Osteoblast (primary cell): Measurements from ENCODE around the gene CDH22. TPM values are rescaled to one million over a fixed set of nuclear protein-coding genes. Genes with fewer than 3 reads are reported as not detected.

Experiments
- DNase-seq: peaks from one replicate; pipeline ENCODE4 v3.0.0; 2011; ENCODE audit warnings: low spot score, mixed read lengths; ENCODE audit not compliant: insufficient read length; ENCODE audit errors: missing footprints
- H2AFZ ChIP-seq: 2 replicates; pipeline ENCODE4 v1.6.0; 2011; ENCODE audit warnings: mild to moderate bottlenecking, low read length
- H3K27ac ChIP-seq: 2 replicates; pipeline ENCODE4 v1.5.1; 2011; ENCODE audit warnings: mild to moderate bottlenecking, low read depth, low read length, moderate library complexity
- H3K27me3 ChIP-seq: 2 replicates; pipeline ENCODE4 v1.6.0; 2012; ENCODE audit warnings: mild to moderate bottlenecking, control low read depth, inconsistent platforms, low read length, moderate library complexity; ENCODE audit not compliant: insufficient read depth
- H3K36me3 ChIP-seq: 2 replicates; pipeline ENCODE4 v1.5.1; 2011; ENCODE audit warnings: mild to moderate bottlenecking, low read length, control low read depth, moderate library complexity; ENCODE audit not compliant: insufficient read depth
- H3K4me1 ChIP-seq: 2 replicates; pipeline ENCODE4 v1.5.1; 2011; ENCODE audit warnings: mild to moderate bottlenecking, low read length, control low read depth, moderate library complexity; ENCODE audit not compliant: insufficient read depth
- H3K4me2 ChIP-seq: 2 replicates; pipeline ENCODE4 v1.6.0; 2011; ENCODE audit warnings: mild to moderate bottlenecking, low read length; ENCODE audit not compliant: insufficient read depth
- H3K4me3 ChIP-seq: fragments of 200-600 bp; sonication (generic); 3 replicates; pipeline ENCODE4 v1.5.1; 2012; ENCODE audit warnings: mild to moderate bottlenecking, low read length, inconsistent platforms; ENCODE audit not compliant: insufficient read depth
- H3K79me2 ChIP-seq: 2 replicates; pipeline ENCODE4 v1.6.0; 2012; ENCODE audit warnings: mild to moderate bottlenecking, low read length, control low read depth, inconsistent platforms; ENCODE audit not compliant: insufficient read depth
- H3K9me3 ChIP-seq: 2 replicates; pipeline ENCODE4 v1.5.1; 2011; ENCODE audit warnings: low read depth, low read length, control low read depth
- H4K20me1 ChIP-seq: 2 replicates; pipeline ENCODE4 v1.6.0; 2012; ENCODE audit warnings: mild to moderate bottlenecking, low read length, control low read depth; ENCODE audit not compliant: insufficient read depth
- CTCF ChIP-seq: IDR thresholded peaks from 2 replicates; pipeline ENCODE4 v1.5.1; 2011; ENCODE audit warnings: mild to moderate bottlenecking, low read depth, low read length, moderate library complexity; ENCODE audit errors: extremely low read depth
- total RNA-seq: library from RNA; depleted of rRNA; stranded (reverse); fragments of >200 nt; gene quantifications from 2 replicates; pipeline ENCODE4 v1.2.3, GENCODE V29; 2012

CDH22 gene
- total RNA-seq, 1 donor, result not detected

- Histone ChIP-seq H3K27me3 (peaks cover 10% of the 10 kb centered on the region), H4K20me1 (no peaks in the 10 kb centered on the region), H3K4me3 (no peak overlapping the region), H3K79me2 (no peaks in the 10 kb centered on the region), H2AFZ (no peak overlapping the region), H3K27ac (no peak overlapping the region), H3K4me2 (no peak overlapping the region), H3K9me3 (no peaks in the 10 kb centered on the region), H3K4me1 (no peaks in the 10 kb centered on the region), H3K36me3 (no peaks in the 10 kb centered on the region)
- DNase-seq, result peak; percentile 51
- peak; percentile 24 for TF ChIP-seq CTCF
Measured at GRCh38 chr20:46151936-46152335, 156.4 kb downstream of the CDH22 start.

GRCh38 chr20:46150943-46151342 is 157.4 kb downstream of the CDH22 start:
- Histone ChIP-seq H3K9me3 (no peaks in the 10 kb centered on the region), H3K27ac (no peak overlapping the region), H3K4me3 (no peak overlapping the region), H2AFZ (no peak overlapping the region), H3K79me2 (no peaks in the 10 kb centered on the region), H3K36me3 (no peaks in the 10 kb centered on the region), H3K27me3 (peaks cover 16% of the 10 kb centered on the region), H3K4me2 (no peak overlapping the region), H3K4me1 (no peaks in the 10 kb centered on the region), H4K20me1 (no peaks in the 10 kb centered on the region)
- peak; percentile 10 for DNase-seq
- no peak for TF ChIP-seq CTCF

- Histone ChIP-seq H3K4me2 (no peak overlapping the region), H3K36me3 (no peaks in the 10 kb centered on the region), H3K4me1 (no peaks in the 10 kb centered on the region), H2AFZ (no peak overlapping the region), H3K27me3 (peaks cover 11% of the 10 kb centered on the region), H4K20me1 (no peaks in the 10 kb centered on the region), H3K79me2 (no peaks in the 10 kb centered on the region), H3K9me3 (no peaks in the 10 kb centered on the region), H3K4me3 (no peak overlapping the region), H3K27ac (no peak overlapping the region)
- no peak for DNase-seq
- TF ChIP-seq CTCF, result no peak
Measured at GRCh38 chr20:46148313-46149208, 159.7 kb downstream of the CDH22 start.

GRCh38 chr20:46145713-46146112 is 162.6 kb downstream of the CDH22 start:
- H3K9me3 ChIP-seq, result no peaks in the 10 kb centered on the region
- no peaks in the 10 kb centered on the region for H4K20me1 ChIP-seq
- H3K4me3 ChIP-seq, result no peak overlapping the region
- H3K4me2 ChIP-seq, result no peak overlapping the region
- H3K36me3 ChIP-seq, result no peaks in the 10 kb centered on the region
- peaks cover 23% of the 10 kb centered on the region for H3K27me3 ChIP-seq
- no peak overlapping the region for H2AFZ ChIP-seq
- no peaks in the 10 kb centered on the region for H3K4me1 ChIP-seq
- no peaks in the 10 kb centered on the region for H3K79me2 ChIP-seq
- no peak overlapping the region for H3K27ac ChIP-seq
- TF ChIP-seq CTCF, result no peak
- no peak for DNase-seq
